ENCODE data around the gene NAIF1. TPM values are rescaled to one million over a fixed set of nuclear protein-coding genes. Genes with fewer than 3 reads are reported as not detected.

Gene NAIF1
- total and polyA plus RNA-seq, 2 donors (not counting 3 experiments of a cell fraction or from before 2014, with no cell fraction given) = 8.2 to 10.1 TPM

DNA sequence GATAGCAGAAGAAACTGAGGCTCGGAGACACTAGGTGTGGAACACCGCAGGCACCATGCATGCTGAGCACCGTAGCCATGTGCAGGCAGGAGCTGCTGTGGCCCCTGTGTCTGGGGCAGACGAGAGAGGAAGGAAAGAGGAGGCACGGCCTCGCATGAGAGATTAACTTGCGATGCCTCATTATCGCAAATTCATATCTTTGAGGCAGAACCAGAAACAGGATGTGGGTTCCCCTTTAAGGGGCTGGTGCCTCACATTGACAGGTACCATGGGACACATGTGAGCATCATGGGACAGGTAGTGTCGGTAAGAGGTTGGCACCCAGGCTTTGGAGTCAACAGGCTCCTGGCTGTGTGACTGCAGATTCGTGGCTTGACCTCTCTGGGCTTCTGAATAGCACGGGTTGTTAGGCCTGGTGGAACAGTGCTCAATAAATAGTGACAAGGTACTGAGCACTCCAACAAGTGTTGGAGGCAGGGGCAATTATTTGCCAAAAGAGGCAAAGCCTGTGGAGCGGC is 40.8 kb downstream of the NAIF1 start:
- ChIA-PET CTCF (interaction anchor here (1.2 to 3.6 kb wide), 6 partner anchors 10 to 83 kb away, joined by 3 to 35 read pairs (median 5); partner anchors contain the start of gene EEIG1), POLR2A (no interaction called here)
- TF ChIP-seq GATA2 (IDR thresholded peaks at IDR 0.05; ENCODE audit: insufficient read depth, insufficient read length, low read depth, low read length) (no peak), FOS (IDR thresholded peaks at IDR 0.05; ENCODE audit: borderline replicate concordance, insufficient read depth, low read length) (no peak)
- TF ChIP-seq, protein P1, sequence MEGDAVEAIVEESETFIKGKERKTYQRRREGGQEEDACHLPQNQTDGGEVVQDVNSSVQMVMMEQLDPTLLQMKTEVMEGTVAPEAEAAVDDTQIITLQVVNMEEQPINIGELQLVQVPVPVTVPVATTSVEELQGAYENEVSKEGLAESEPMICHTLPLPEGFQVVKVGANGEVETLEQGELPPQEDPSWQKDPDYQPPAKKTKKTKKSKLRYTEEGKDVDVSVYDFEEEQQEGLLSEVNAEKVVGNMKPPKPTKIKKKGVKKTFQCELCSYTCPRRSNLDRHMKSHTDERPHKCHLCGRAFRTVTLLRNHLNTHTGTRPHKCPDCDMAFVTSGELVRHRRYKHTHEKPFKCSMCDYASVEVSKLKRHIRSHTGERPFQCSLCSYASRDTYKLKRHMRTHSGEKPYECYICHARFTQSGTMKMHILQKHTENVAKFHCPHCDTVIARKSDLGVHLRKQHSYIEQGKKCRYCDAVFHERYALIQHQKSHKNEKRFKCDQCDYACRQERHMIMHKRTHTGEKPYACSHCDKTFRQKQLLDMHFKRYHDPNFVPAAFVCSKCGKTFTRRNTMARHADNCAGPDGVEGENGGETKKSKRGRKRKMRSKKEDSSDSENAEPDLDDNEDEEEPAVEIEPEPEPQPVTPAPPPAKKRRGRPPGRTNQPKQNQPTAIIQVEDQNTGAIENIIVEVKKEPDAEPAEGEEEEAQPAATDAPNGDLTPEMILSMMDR (IDR thresholded peaks at IDR 0.05; ENCODE audit: extremely low read depth in 1 of 2, insufficient read depth in 1 of 2, low read depth in 1 of 2, low read length in 2 of 2) = no peak
- no peak for DNase-seq (ENCODE audit: low read depth, low spot score)
- BruUV-seq (replicated peaks) = no TSS peak
- Histone ChIP-seq H3K4me3 (replicated peaks in 1 of 3; ENCODE audit: insufficient read depth in 1 of 3, low read depth in 1 of 3, low read length in 3 of 3) (no peak overlapping the region), H4K20me1 (replicated peaks; ENCODE audit: control insufficient read depth, extremely low read depth, insufficient read depth, low read length) (no peaks in the 10 kb centered on the region), H2AFZ (ENCODE audit: low read depth, low read length) (no peak overlapping the region), H3K79me2 (ENCODE audit: control insufficient read depth, insufficient read depth, low read length) (no peaks in the 10 kb centered on the region), H3K9ac (replicated peaks; ENCODE audit: extremely low read depth, insufficient read depth, low read length) (no peak overlapping the region), H3K4me2 (ENCODE audit: insufficient read depth, low read length) (no peak overlapping the region), H3K27ac (ENCODE audit: insufficient read depth, low read depth, low read length) (no peak overlapping the region), H3K9me1 (replicated peaks; ENCODE audit: control insufficient read depth, extremely low read depth, insufficient read depth, low read length) (no peaks in the 10 kb centered on the region), H3K4me1 (ENCODE audit: control insufficient read depth, extremely low read depth, insufficient read depth, low read length) (peaks cover 13% of the 10 kb centered on the region), H3K9me3 (replicated peaks; ENCODE audit: control insufficient read depth, insufficient read depth, low read length) (no peaks in the 10 kb centered on the region), H3K27me3 (ENCODE audit: control insufficient read depth in 2 of 2, insufficient read depth in 2 of 2, low read length in 2 of 2) (no peaks in the 10 kb centered on the region), H3K36me3 (ENCODE audit: control insufficient read depth in 2 of 2, extremely low read depth in 1 of 2, insufficient read depth in 2 of 2, low read length in 2 of 2) (no peaks in the 10 kb centered on the region)
- intact Hi-C loops (cut with micrococcal nuclease) (loop anchor here (2.0 kb wide), 2 partner anchors 20 to 84 kb away; no protein-coding TSS in a partner anchor), dilution Hi-C loops (cut with MboI; ENCODE audit: extremely low pct_ligation_motif_present, low sequenced_read_pairs) (no loop called here)
- FAIRE-seq = no peak

DNA sequence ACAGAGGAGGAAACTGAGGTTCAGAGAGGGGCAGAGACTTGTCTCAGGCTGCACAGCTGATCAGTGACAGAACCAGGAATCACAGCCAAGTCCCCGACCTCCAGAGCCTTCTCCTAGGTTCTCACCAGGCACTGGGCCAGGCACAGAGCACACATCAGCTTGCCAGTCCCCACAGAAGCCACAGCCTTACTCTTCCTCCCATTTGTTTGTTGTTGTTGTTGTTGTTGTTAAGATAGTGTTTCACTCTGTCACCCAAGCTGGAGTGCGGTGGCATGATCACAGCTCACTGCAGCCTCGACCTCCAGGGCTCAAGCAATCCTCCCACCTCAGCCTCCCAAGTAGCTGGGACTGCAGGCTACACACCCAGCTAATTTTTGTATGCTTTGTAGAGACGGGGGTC is 41.4 kb downstream of the NAIF1 start:
- ChIA-PET CTCF (interaction anchor here (1.0 to 3.6 kb wide), 5 partner anchors 9 to 83 kb away, joined by 3 to 35 read pairs (median 5); partner anchors contain the start of gene EEIG1), POLR2A (no interaction called here)
- H3K4me2 ChIP-seq (ENCODE audit: insufficient read depth, low read length) = no peak overlapping the region
- intact Hi-C loops (cut with micrococcal nuclease) (loop anchor here (2.0 kb wide), 2 partner anchors 19 to 83 kb away; no protein-coding TSS in a partner anchor), dilution Hi-C loops (cut with MboI; ENCODE audit: extremely low pct_ligation_motif_present, low sequenced_read_pairs) (no loop called here)
- FAIRE-seq = no peak
- no peak overlapping the region for H3K4me3 ChIP-seq (replicated peaks in 1 of 3; ENCODE audit: insufficient read depth in 1 of 3, low read depth in 1 of 3, low read length in 3 of 3)
- no peak overlapping the region for H3K9ac ChIP-seq (replicated peaks; ENCODE audit: extremely low read depth, insufficient read depth, low read length)
- no TSS peak for BruUV-seq (replicated peaks)
- no peaks in the 10 kb centered on the region for H3K79me2 ChIP-seq (ENCODE audit: control insufficient read depth, insufficient read depth, low read length)
- H3K36me3 ChIP-seq (ENCODE audit: control insufficient read depth in 2 of 2, extremely low read depth in 1 of 2, insufficient read depth in 2 of 2, low read length in 2 of 2) = no peaks in the 10 kb centered on the region
- peaks cover 13% of the 10 kb centered on the region for H3K4me1 ChIP-seq (ENCODE audit: control insufficient read depth, extremely low read depth, insufficient read depth, low read length)
- TF ChIP-seq MYC (IDR thresholded peaks at IDR 0.05; ENCODE audit: low read depth, low read length) (no peak), GATA2 (IDR thresholded peaks at IDR 0.05; ENCODE audit: insufficient read depth, insufficient read length, low read depth, low read length) (no peak), POLR2AphosphoS5 (IDR thresholded peaks at IDR 0.05; ENCODE audit: insufficient read depth, low read depth, low read length) (no peak), FOS (IDR thresholded peaks at IDR 0.05; ENCODE audit: borderline replicate concordance, insufficient read depth, low read length) (no peak), EZH2 (IDR thresholded peaks at IDR 0.05; ENCODE audit: borderline replicate concordance, low read depth, low read length, severe bottlenecking) (no peak), JUN (IDR thresholded peaks at IDR 0.05; ENCODE audit: borderline replicate concordance, insufficient read depth, insufficient read length, low read depth) (no peak), POLR2A (IDR thresholded peaks at IDR 0.05; ENCODE audit: low read depth, low read length) (no peak)
- TF ChIP-seq, protein P1 (IDR thresholded peaks at IDR 0.05; ENCODE audit: extremely low read depth in 1 of 2, insufficient read depth in 1 of 2, low read depth in 1 of 2, low read length in 2 of 2) = no peak
- TF ChIP-seq, protein P2, sequence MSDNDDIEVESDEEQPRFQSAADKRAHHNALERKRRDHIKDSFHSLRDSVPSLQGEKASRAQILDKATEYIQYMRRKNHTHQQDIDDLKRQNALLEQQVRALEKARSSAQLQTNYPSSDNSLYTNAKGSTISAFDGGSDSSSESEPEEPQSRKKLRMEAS (IDR thresholded peaks at IDR 0.05; ENCODE audit: insufficient read depth, insufficient read length) = no peak
- no peaks in the 10 kb centered on the region for H3K27me3 ChIP-seq (ENCODE audit: control insufficient read depth in 2 of 2, insufficient read depth in 2 of 2, low read length in 2 of 2)
- no peak overlapping the region for H3K27ac ChIP-seq (ENCODE audit: insufficient read depth, low read depth, low read length)
- H3K9me1 ChIP-seq (replicated peaks; ENCODE audit: control insufficient read depth, extremely low read depth, insufficient read depth, low read length) = no peaks in the 10 kb centered on the region
- no peaks in the 10 kb centered on the region for H4K20me1 ChIP-seq (replicated peaks; ENCODE audit: control insufficient read depth, extremely low read depth, insufficient read depth, low read length)
- no peak overlapping the region for H2AFZ ChIP-seq (ENCODE audit: low read depth, low read length)
- no peaks in the 10 kb centered on the region for H3K9me3 ChIP-seq (replicated peaks; ENCODE audit: control insufficient read depth, insufficient read depth, low read length)
- no peak for DNase-seq (ENCODE audit: low read depth, low spot score)

Data from endothelial cell of umbilical vein (primary cell).